Measurements from ENCODE around the gene IL12RB1.

DNA sequence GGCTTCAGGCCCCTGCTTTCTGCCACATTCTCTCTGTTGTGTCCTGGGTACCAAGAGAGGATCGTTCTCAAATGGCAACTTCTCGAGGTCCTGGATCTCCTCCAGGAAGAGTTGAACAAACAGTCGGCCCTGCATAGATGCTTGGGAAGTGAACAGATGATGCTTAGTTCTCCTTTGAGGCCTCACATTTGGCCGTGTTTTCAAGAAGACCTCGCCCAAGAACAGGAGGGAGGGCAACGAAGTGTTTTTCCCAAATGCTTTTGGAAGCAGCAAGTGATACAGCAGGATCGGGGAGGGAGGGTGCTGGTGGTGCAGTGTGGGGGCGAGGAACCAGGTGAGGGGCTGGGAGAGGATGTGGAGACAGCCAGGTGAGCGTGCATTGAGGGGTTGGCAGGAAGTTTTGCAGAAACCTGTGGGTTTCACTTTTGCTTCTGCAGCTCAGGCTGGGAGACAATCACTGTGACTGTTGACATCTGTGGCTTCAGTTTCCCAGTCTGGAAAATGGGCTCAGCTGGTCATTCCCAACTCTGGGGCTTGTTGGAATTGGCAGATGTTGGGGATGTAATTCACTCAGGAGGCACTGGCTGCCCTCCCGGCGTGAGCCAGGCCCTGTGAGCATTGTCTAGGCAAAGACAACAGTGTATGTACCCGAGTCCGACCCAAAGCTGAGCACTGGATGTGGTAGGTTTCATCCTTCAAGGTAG lies 32.4 kb upstream of the IL12RB1 start:
- TF ChIP-seq, protein P1, sequence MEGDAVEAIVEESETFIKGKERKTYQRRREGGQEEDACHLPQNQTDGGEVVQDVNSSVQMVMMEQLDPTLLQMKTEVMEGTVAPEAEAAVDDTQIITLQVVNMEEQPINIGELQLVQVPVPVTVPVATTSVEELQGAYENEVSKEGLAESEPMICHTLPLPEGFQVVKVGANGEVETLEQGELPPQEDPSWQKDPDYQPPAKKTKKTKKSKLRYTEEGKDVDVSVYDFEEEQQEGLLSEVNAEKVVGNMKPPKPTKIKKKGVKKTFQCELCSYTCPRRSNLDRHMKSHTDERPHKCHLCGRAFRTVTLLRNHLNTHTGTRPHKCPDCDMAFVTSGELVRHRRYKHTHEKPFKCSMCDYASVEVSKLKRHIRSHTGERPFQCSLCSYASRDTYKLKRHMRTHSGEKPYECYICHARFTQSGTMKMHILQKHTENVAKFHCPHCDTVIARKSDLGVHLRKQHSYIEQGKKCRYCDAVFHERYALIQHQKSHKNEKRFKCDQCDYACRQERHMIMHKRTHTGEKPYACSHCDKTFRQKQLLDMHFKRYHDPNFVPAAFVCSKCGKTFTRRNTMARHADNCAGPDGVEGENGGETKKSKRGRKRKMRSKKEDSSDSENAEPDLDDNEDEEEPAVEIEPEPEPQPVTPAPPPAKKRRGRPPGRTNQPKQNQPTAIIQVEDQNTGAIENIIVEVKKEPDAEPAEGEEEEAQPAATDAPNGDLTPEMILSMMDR (conservative IDR thresholded peaks at IDR 0.05; ENCODE audit: low read length) = no peak
- TF ChIP-seq EZH2phosphoT487 (IDR thresholded peaks at IDR 0.05; ENCODE audit: borderline replicate concordance, low read depth, low read length) = no peak

Measured in OCI-LY7 (cell line).